H1 (cell line): ENCODE results near the gene TMCC3.

ENCODE experiments used
- HDAC2 ChIP-seq, 2 experiments: fragments of 300-600 bp in 1 of 2; sonication (generic) in 1 of 2; IDR thresholded peaks; 2 replicates each; pipeline ENCODE4 v1.6.1; 2011 to 2012; ENCODE audit warnings: low read depth in 2 of 2, low read length in 2 of 2, mild to moderate bottlenecking in 2 of 2, moderate library complexity in 2 of 2, borderline replicate concordance in 1 of 2, inconsistent platforms in 1 of 2
- KDM1A ChIP-seq: fragments of 200-600, 300-600 bp; sonication (generic); IDR thresholded peaks from 2 replicates; pipeline ENCODE4 v1.7.1; 2016; ENCODE audit warnings: mild to moderate bottlenecking, low read length, borderline replicate concordance
- MAFK ChIP-seq: IDR thresholded peaks from 2 replicates; pipeline ENCODE4 v1.6.1; 2012; ENCODE audit warnings: low read depth, mild to moderate bottlenecking, improper control_type of control experiment, low read length
- MAX ChIP-seq: IDR thresholded peaks from 2 replicates; pipeline ENCODE4 v1.6.1; 2012; ENCODE audit warnings: inconsistent platforms
- POLR2A ChIP-seq, 2 experiments: IDR thresholded peaks; 1 replicate in 1 of 2; 2 replicates in 1 of 2; pipeline ENCODE4 v1.6.1; 2011; ENCODE audit warnings: low read depth in 2 of 2, low read length in 2 of 2, mild to moderate bottlenecking in 2 of 2; ENCODE audit errors: control extremely low read depth in 1 of 2
- SAP30 ChIP-seq: fragments of 300-600 bp; sonication (generic); IDR thresholded peaks from 2 replicates; pipeline ENCODE4 v1.7.1; 2012; ENCODE audit warnings: low read length, moderate library complexity, mild to moderate bottlenecking, inconsistent platforms; ENCODE audit not compliant: insufficient read depth, insufficient replicate concordance
- SRF ChIP-seq: IDR thresholded peaks from 2 replicates; pipeline ENCODE4 v1.6.1; 2011; ENCODE audit warnings: mild to moderate bottlenecking, low read depth, low read length, moderate library complexity
- TAF1 ChIP-seq: IDR thresholded peaks from 2 replicates; pipeline ENCODE4 v1.6.1; 2011; ENCODE audit warnings: mild to moderate bottlenecking, low read depth, low read length
- TF ChIP-seq, protein P1 (sequence below), 3 experiments: IDR thresholded peaks; 1 replicate in 2 of 3; 2 replicates in 1 of 3; pipeline versions ENCODE4 v1.5.1 to v1.6.1; 2011; ENCODE audit warnings: low read length in 3 of 3, mild to moderate bottlenecking in 3 of 3, inconsistent platforms in 2 of 3, low read depth in 1 of 3, moderate library complexity in 1 of 3; ENCODE audit not compliant: insufficient read depth in 1 of 3; ENCODE audit errors: control extremely low read depth in 1 of 3
- TF ChIP-seq, protein P2 (sequence below): IDR thresholded peaks from 2 replicates; pipeline ENCODE4 v1.6.1; 2012; ENCODE audit warnings: low read length, inconsistent platforms

- TF ChIP-seq, protein P1, sequence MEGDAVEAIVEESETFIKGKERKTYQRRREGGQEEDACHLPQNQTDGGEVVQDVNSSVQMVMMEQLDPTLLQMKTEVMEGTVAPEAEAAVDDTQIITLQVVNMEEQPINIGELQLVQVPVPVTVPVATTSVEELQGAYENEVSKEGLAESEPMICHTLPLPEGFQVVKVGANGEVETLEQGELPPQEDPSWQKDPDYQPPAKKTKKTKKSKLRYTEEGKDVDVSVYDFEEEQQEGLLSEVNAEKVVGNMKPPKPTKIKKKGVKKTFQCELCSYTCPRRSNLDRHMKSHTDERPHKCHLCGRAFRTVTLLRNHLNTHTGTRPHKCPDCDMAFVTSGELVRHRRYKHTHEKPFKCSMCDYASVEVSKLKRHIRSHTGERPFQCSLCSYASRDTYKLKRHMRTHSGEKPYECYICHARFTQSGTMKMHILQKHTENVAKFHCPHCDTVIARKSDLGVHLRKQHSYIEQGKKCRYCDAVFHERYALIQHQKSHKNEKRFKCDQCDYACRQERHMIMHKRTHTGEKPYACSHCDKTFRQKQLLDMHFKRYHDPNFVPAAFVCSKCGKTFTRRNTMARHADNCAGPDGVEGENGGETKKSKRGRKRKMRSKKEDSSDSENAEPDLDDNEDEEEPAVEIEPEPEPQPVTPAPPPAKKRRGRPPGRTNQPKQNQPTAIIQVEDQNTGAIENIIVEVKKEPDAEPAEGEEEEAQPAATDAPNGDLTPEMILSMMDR (IDR thresholded peaks at IDR 0.05; ENCODE audit: control extremely low read depth in 1 of 3, insufficient read depth in 1 of 3, low read depth in 1 of 3, low read length in 3 of 3) = no peak
- TF ChIP-seq TAF1 (no peak), HDAC2 (IDR thresholded peaks at IDR 0.05; ENCODE audit: borderline replicate concordance in 1 of 2, low read depth in 2 of 2, low read length in 2 of 2) (no peak), SAP30 (no peak), KDM1A (no peak), MAFK (no peak), MAX (no peak), POLR2A (IDR thresholded peaks at IDR 0.05; ENCODE audit: control extremely low read depth in 1 of 2, low read depth in 2 of 2, low read length in 2 of 2) (no peak), SRF (no peak)
- TF ChIP-seq, protein P2, sequence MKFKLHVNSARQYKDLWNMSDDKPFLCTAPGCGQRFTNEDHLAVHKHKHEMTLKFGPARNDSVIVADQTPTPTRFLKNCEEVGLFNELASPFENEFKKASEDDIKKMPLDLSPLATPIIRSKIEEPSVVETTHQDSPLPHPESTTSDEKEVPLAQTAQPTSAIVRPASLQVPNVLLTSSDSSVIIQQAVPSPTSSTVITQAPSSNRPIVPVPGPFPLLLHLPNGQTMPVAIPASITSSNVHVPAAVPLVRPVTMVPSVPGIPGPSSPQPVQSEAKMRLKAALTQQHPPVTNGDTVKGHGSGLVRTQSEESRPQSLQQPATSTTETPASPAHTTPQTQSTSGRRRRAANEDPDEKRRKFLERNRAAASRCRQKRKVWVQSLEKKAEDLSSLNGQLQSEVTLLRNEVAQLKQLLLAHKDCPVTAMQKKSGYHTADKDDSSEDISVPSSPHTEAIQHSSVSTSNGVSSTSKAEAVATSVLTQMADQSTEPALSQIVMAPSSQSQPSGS = no peak
These were observed 98.5 kb downstream of the TMCC3 start for GRCh38 chr12:94551810-94552209.
